Neuron (in vitro differentiated cells): ENCODE data around the gene OR2T2.
"Not testable (repeated sequence)": the region's sequence is repeated elsewhere in the genome, so short reads cannot be mapped to it uniquely, and the experiment has no call there.

Experiments
- H2AFZ ChIP-seq: one replicate; pipeline ENCODE4 v1.6.1; 2013; ENCODE audit warnings: low read depth, mild to moderate bottlenecking, inconsistent platforms, low read length, moderate library complexity
- H3K27me3 ChIP-seq: one replicate; pipeline ENCODE4 v1.6.1; 2013; ENCODE audit warnings: low read length; ENCODE audit not compliant: insufficient read depth
- H3K36me3 ChIP-seq: one replicate; pipeline ENCODE4 v1.6.1; 2013; ENCODE audit warnings: low read length; ENCODE audit not compliant: insufficient read depth
- H3K4me1 ChIP-seq: one replicate; pipeline ENCODE4 v1.6.1; 2013; ENCODE audit warnings: low read length; ENCODE audit not compliant: insufficient read depth
- H3K4me3 ChIP-seq: 2 replicates; pipeline ENCODE4 v1.5.1; 2013; ENCODE audit warnings: mild to moderate bottlenecking, low read length, moderate library complexity
- H3K9me3 ChIP-seq: one replicate; pipeline ENCODE4 v1.6.1; 2013; ENCODE audit warnings: low read length

Gene OR2T2

GRCh38 chr1:248445399-248445798, at the start of gene OR2T2:
Gene OR2T2 (plus strand): TSS chr1:248445637. CDS start chr1:248452798, 7,161 bp downstream.
- H3K4me3 ChIP-seq, H2AFZ ChIP-seq, H3K4me1 ChIP-seq, H3K27me3 ChIP-seq, H3K36me3 ChIP-seq, H3K9me3 ChIP-seq: not testable (repeated sequence)

GRCh38 chr1:248402748-248403147, 42.7 kb upstream of the OR2T2 start, which contains the start of gene OR2T1:
Gene OR2T1 (plus strand): TSS chr1:248403048. CDS start chr1:248406148, 3,100 bp downstream.
- Histone ChIP-seq H2AFZ (no peak within 1 kb of the TSS), H3K4me1 (no peaks in the 10 kb centered on the region), H3K4me3 (no peak within 1 kb of the TSS), H3K9me3 (no peaks in the 10 kb centered on the region), H3K36me3 (no peaks in the 10 kb centered on the region), H3K27me3 (no peaks in the 10 kb centered on the region)

GRCh38 chr1:248404024-248404423, 41.4 kb upstream of the OR2T2 start:
- Histone ChIP-seq H2AFZ (no peak overlapping the region), H3K4me1 (no peaks in the 10 kb centered on the region), H3K9me3 (no peaks in the 10 kb centered on the region), H3K36me3 (no peaks in the 10 kb centered on the region), H3K27me3 (no peaks in the 10 kb centered on the region), H3K4me3 (no peak overlapping the region)

- H3K4me3 ChIP-seq, result no peak overlapping the region
- H3K4me1 ChIP-seq, result no peaks in the 10 kb centered on the region
- H3K27me3 ChIP-seq, result no peaks in the 10 kb centered on the region
- H2AFZ ChIP-seq, result no peak overlapping the region
- H3K9me3 ChIP-seq, result no peaks in the 10 kb centered on the region
- H3K36me3 ChIP-seq, result no peaks in the 10 kb centered on the region
These were observed 38.4 kb upstream of the OR2T2 start for GRCh38 chr1:248406721-248407692.

- Histone ChIP-seq H3K27me3 (no peaks in the 10 kb centered on the region), H3K9me3 (no peaks in the 10 kb centered on the region), H3K36me3 (no peaks in the 10 kb centered on the region), H3K4me1 (no peaks in the 10 kb centered on the region), H3K4me3 (no peak overlapping the region), H2AFZ (no peak overlapping the region)
These were observed 29.2 kb upstream of the OR2T2 start for GRCh38 chr1:248416226-248416625.

GRCh38 chr1:248417854-248418253, 27.6 kb upstream of the OR2T2 start:
- Histone ChIP-seq H3K9me3 (no peaks in the 10 kb centered on the region), H2AFZ (no peak overlapping the region), H3K4me1 (no peaks in the 10 kb centered on the region), H3K4me3 (no peak overlapping the region), H3K27me3 (no peaks in the 10 kb centered on the region), H3K36me3 (no peaks in the 10 kb centered on the region)

- H3K27me3 ChIP-seq, result no peaks in the 10 kb centered on the region
- no peak overlapping the region for H3K4me3 ChIP-seq
- H3K4me1 ChIP-seq, result no peaks in the 10 kb centered on the region
- no peak overlapping the region for H2AFZ ChIP-seq
- no peaks in the 10 kb centered on the region for H3K9me3 ChIP-seq
- no peaks in the 10 kb centered on the region for H3K36me3 ChIP-seq
These were observed 24.1 kb upstream of the OR2T2 start for GRCh38 chr1:248421384-248421783.

GRCh38 chr1:248427526-248428191, 17.8 kb upstream of the OR2T2 start:
- not testable (repeated sequence) for H3K4me3 ChIP-seq, H3K27me3 ChIP-seq, H3K4me1 ChIP-seq, H2AFZ ChIP-seq, H3K36me3 ChIP-seq, H3K9me3 ChIP-seq

GRCh38 chr1:248428192-248428533, 17.3 kb upstream of the OR2T2 start:
- H3K9me3 ChIP-seq, H3K4me3 ChIP-seq, H3K27me3 ChIP-seq, H3K36me3 ChIP-seq, H3K4me1 ChIP-seq, H2AFZ ChIP-seq: not testable (repeated sequence)

- H3K4me3 ChIP-seq, H3K27me3 ChIP-seq, H3K36me3 ChIP-seq, H3K9me3 ChIP-seq, H3K4me1 ChIP-seq, H2AFZ ChIP-seq: not testable (repeated sequence)
These were observed 13.8 kb upstream of the OR2T2 start for GRCh38 chr1:248431683-248432082.

GRCh38 chr1:248432201-248432600, 13.2 kb upstream of the OR2T2 start:
- H3K9me3 ChIP-seq, H2AFZ ChIP-seq, H3K36me3 ChIP-seq, H3K4me1 ChIP-seq, H3K4me3 ChIP-seq, H3K27me3 ChIP-seq: not testable (repeated sequence)

- not testable (repeated sequence) for H3K27me3 ChIP-seq, H3K4me1 ChIP-seq, H3K36me3 ChIP-seq, H3K4me3 ChIP-seq, H2AFZ ChIP-seq, H3K9me3 ChIP-seq
These were observed 11.5 kb upstream of the OR2T2 start for GRCh38 chr1:248433811-248434415.

GRCh38 chr1:248434913-248435312, 10.5 kb upstream of the OR2T2 start:
- not testable (repeated sequence) for H3K36me3 ChIP-seq, H3K4me3 ChIP-seq, H3K27me3 ChIP-seq, H3K4me1 ChIP-seq, H3K9me3 ChIP-seq, H2AFZ ChIP-seq
